OCI-LY1 (cell line): ENCODE results near the gene NKD1.

Source experiments
- H2AFZ ChIP-seq: fragments of 200-600 bp; sonication (generic), shearing (Covaris generic); 2 replicates; pipeline ENCODE4 v1.6.0; 2014; ENCODE audit warnings: antibody characterized with exemption, mild to moderate bottlenecking, low read length
- H3F3A ChIP-seq: fragments of 200-600 bp; sonication (generic), shearing (Covaris generic); 2 replicates; pipeline ENCODE4 v1.6.0; 2014; ENCODE audit warnings: mild to moderate bottlenecking, antibody characterized with exemption, low read length, moderate library complexity; ENCODE audit not compliant: insufficient read depth
- H3K27ac ChIP-seq: fragments of 200-600 bp; sonication (generic); 2 replicates; pipeline ENCODE4 v1.5.1; 2014; ENCODE audit warnings: low read length, mixed run types, mild to moderate bottlenecking, low read depth; ENCODE audit not compliant: poor library complexity, severe bottlenecking
- H3K27me3 ChIP-seq: fragments of 200-600 bp; sonication (generic); 2 replicates; pipeline ENCODE4 v1.6.0; 2014; ENCODE audit warnings: antibody characterized with exemption, mild to moderate bottlenecking, low read length, moderate library complexity; ENCODE audit not compliant: insufficient read depth
- H3K36me3 ChIP-seq: fragments of 200-600 bp; sonication (generic); 2 replicates; pipeline ENCODE4 v1.6.1; 2014; ENCODE audit warnings: mild to moderate bottlenecking, antibody characterized with exemption, low read length, moderate library complexity, mixed read lengths; ENCODE audit not compliant: insufficient read depth
- H3K4me1 ChIP-seq: fragments of 200-600 bp; sonication (generic); 2 replicates; pipeline ENCODE4 v1.5.1; 2014; ENCODE audit warnings: mild to moderate bottlenecking, low read length, moderate library complexity; ENCODE audit not compliant: insufficient read depth, severe bottlenecking
- H3K4me2 ChIP-seq: fragments of 200-600 bp; sonication (generic), shearing (Covaris generic); 2 replicates; pipeline ENCODE4 v1.6.1; 2014; ENCODE audit warnings: low read length
- H3K4me3 ChIP-seq: fragments of 200-600 bp; sonication (generic); 2 replicates; pipeline ENCODE4 v1.5.1; 2014; ENCODE audit warnings: low read length, low read depth, mild to moderate bottlenecking, mixed read lengths; ENCODE audit not compliant: poor library complexity, severe bottlenecking
- H3K79me2 ChIP-seq: fragments of 200-600 bp; shearing (Covaris generic); 2 replicates; pipeline ENCODE4 v1.6.1; 2016; ENCODE audit warnings: mixed run types, low read length, mixed read lengths; ENCODE audit not compliant: insufficient read depth
- H3K9ac ChIP-seq: fragments of 200-600 bp; sonication (generic), shearing (Covaris generic); 2 replicates; pipeline ENCODE4 v1.6.1; 2014; ENCODE audit warnings: mild to moderate bottlenecking, low read length, mixed read lengths
- H3K9me2 ChIP-seq: fragments of 200-600 bp; sonication (generic), shearing (Covaris generic); 2 replicates; pipeline ENCODE4 v1.6.1; 2014; ENCODE audit warnings: low read depth, mild to moderate bottlenecking, low read length, mixed read lengths
- H3K9me3 ChIP-seq: fragments of 200-600 bp; shearing (Covaris generic); 2 replicates; pipeline ENCODE4 v1.6.1; 2014; ENCODE audit warnings: low read length, mixed read lengths
- H4K20me1 ChIP-seq: fragments of 200-600 bp; sonication (generic), shearing (Covaris generic); 2 replicates; pipeline ENCODE4 v1.6.0; 2016; ENCODE audit warnings: mild to moderate bottlenecking, low read length; ENCODE audit not compliant: insufficient read depth
- CTCF ChIP-seq: fragments of 200-600 bp; sonication (generic), shearing (Covaris generic); IDR thresholded peaks from 2 replicates; pipeline ENCODE4 v1.5.1; 2017; ENCODE audit warnings: mild to moderate bottlenecking, antibody characterized with exemption, low read length, moderate library complexity, mixed read lengths
- EZH2 ChIP-seq: fragments of 200-600 bp; sonication (generic), shearing (Covaris generic); IDR thresholded peaks from 2 replicates; pipeline ENCODE4 v1.8.0; 2017; ENCODE audit warnings: borderline replicate concordance, mixed run types, mild to moderate bottlenecking, antibody characterized with exemption, low read length, moderate library complexity, mixed read lengths

NKD1 gene

DNA sequence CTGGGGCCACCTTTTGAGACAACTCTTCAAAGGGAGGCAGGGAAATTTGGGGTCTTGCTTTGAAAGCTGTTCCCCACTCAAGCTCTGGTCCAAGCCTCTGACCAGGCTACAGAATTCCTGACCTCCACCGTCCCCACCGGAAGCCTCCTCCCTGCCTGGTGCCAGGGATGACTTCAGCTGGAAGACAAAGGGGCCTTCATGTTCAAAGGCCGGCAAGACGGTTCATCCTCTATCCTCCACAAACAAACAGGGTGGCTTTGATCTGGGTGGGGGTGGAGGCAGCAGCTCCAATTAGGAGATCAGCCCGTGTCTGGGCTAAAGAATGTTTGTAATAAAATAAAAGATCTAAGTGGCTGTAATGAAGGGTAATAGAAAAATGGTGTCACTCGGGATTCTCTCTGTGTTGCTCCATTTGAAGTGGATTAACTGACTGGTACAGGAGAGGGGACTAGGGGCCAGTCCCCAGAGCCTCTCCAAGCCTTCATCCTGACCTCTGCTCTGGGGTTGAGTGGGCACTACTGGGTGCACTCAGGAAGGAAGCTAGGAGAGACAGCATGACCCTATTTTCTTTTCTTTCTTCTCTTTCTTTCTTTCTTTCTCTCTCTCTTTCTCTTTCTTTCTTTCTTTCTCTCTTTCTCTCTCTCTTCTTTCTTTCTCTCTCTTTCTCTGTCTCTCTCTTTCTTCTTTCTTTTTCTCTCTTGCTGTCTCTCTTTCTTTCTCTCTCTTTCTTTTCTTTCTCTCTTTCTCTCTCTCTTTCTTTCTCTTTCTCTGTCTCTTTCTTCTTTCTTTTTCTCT, 27.5 kb upstream of the NKD1 start:
- peaks cover 1% of the 10 kb centered on the region; the same call in 1 of the 2 replicates for H3K27me3 ChIP-seq
- no peaks in the 10 kb centered on the region for H3K9me3 ChIP-seq
- H3K4me1 ChIP-seq: no peaks in the 10 kb centered on the region

DNA sequence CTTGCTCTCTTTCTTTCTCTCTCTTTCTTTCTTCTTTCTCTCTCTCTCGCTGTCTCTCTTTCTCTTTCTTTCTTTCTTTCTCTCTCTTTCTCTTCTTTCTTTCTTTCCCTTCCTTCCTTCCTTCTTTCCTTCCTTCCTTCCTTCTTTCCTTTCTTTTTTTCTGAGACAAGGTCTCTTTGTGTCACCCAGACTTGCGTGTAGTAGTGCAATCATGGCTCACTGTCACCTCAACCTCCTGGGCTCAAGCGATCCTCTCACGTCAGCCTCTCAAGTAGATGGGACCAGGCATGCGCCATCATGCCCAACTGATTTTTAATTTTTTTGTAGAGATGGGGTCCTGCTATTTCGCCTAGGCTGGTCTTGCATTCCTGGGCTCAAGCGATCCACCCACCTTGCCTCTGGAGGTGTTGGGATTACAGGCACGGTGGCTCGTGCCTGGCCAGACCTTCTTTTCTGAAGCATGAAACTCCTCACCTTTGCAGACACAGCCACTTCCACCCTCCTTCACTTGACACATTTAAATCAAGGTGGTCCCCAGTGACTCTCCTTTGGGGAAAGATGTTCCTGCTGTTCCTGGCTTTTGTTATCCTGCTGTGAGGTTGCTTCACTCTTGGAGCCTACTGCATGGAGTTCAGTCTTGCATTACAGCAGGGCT, 26.8 kb upstream of the NKD1 start:
- TF ChIP-seq CTCF (no peak), EZH2 (no peak)
- H3K4me2 ChIP-seq: no peak overlapping the region
- H3K27ac ChIP-seq: no peak overlapping the region
- no peaks in the 10 kb centered on the region for H3K36me3 ChIP-seq
- H3K4me1 ChIP-seq: no peaks in the 10 kb centered on the region
- no peaks in the 10 kb centered on the region for H3K9me3 ChIP-seq
- no peaks in the 10 kb centered on the region for H3K79me2 ChIP-seq
- H3K9me2 ChIP-seq: no peaks in the 10 kb centered on the region
- H3K9ac ChIP-seq: no peak overlapping the region
- H3K27me3 ChIP-seq: peaks cover 5% of the 10 kb centered on the region; the same call in 1 of the 2 replicates
- no peaks in the 10 kb centered on the region for H4K20me1 ChIP-seq
- no peak overlapping the region for H2AFZ ChIP-seq
- H3K4me3 ChIP-seq: no peak overlapping the region
- no peaks in the 10 kb centered on the region for H3F3A ChIP-seq

More for the DNA sequence above, 27.5 kb upstream of the NKD1 start:
- no peaks in the 10 kb centered on the region for H4K20me1 ChIP-seq
- TF ChIP-seq CTCF: no peak
- no peak for TF ChIP-seq EZH2
- no peak overlapping the region for H3K4me2 ChIP-seq
- no peaks in the 10 kb centered on the region for H3K36me3 ChIP-seq
- H3K9me2 ChIP-seq: no peaks in the 10 kb centered on the region
- H3K9ac ChIP-seq: no peak overlapping the region
- H3K79me2 ChIP-seq: no peaks in the 10 kb centered on the region
- H2AFZ ChIP-seq: no peak overlapping the region
- H3K27ac ChIP-seq: no peak overlapping the region
- no peaks in the 10 kb centered on the region for H3F3A ChIP-seq
- no peak overlapping the region for H3K4me3 ChIP-seq

DNA sequence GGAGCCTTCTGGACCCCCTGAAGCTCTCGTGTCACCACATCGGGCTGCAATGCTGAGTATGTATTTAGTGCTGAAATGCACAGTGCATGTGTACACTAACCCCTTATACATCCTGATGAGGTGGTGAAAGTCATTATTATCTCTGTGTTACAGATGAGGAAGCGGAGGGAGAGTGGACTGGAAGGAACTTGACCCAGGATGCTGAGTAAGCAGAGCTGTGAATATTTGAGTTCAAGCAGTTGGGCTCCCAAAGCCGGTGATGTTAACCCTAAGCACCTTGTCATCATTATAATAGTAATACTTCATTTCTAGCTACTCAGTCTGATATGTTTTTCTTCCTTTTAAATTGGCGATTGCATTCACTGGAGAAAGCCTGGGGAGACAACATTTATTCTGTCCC, 25.9 kb upstream of the NKD1 start:
- Histone ChIP-seq H3K4me1 (no peaks in the 10 kb centered on the region), H3K79me2 (no peaks in the 10 kb centered on the region), H3F3A (no peaks in the 10 kb centered on the region), H3K9me3 (no peaks in the 10 kb centered on the region), H3K4me3 (no peak overlapping the region), H3K27me3 (peaks cover 5% of the 10 kb centered on the region; the same call in 1 of the 2 replicates), H3K4me2 (no peak overlapping the region), H4K20me1 (no peaks in the 10 kb centered on the region), H3K9me2 (no peaks in the 10 kb centered on the region), H3K36me3 (no peaks in the 10 kb centered on the region), H2AFZ (no peak overlapping the region), H3K9ac (no peak overlapping the region), H3K27ac (no peak overlapping the region)
- TF ChIP-seq CTCF (no peak), EZH2 (no peak)
